Left colon (tissue), 2 donors: ENCODE measurements around the gene PAK6. TPM values are rescaled to one million over a fixed set of nuclear protein-coding genes. Genes with fewer than 3 reads are reported as not detected.
A peak's percentile ranks its signal among the peaks of the same experiment; 100 is the strongest.

Experiments used
- ATAC-seq: fragments of 200-7000 bp; cut with Tn5 transposase; one replicate; pipeline ENCODE4 v1.9.1; 2020; ENCODE audit warnings: mild to moderate bottlenecking, moderate library complexity
- DNase-seq, 2 donors: peaks; one replicate each; pipeline ENCODE4 v3.0.0-alpha.2; 2020
- intact Hi-C, 2 donors: fragments of 100-400 bp; cut with DNase I in 1 of 2; cut with micrococcal nuclease in 1 of 2; formaldehyde crosslinking; loops; one replicate each; pipeline versions ENCODE4 v1.11.2 to v1.14.0; 2022; cut with DNase I, micrococcal nuclease
- long read RNA-seq: library from polyadenylated mRNA; unstranded; transcript quantifications from one replicate; pipeline ENCODE4 v2.0.0, GENCODE V29; 2021
- total RNA-seq, 2 donors: library from RNA; stranded (reverse); fragmentation: NEBNext Ultra II Directional; extraction: Animal tissue kit (Norgen Biotek cat#: 25700); gene quantifications; one replicate each; pipeline ENCODE4 v1.2.1, GENCODE V29; 2021
- donor health status: DM: no; HTN: no; CAD: no.
- donor health status: DM: yes; HTN: yes; CAD: no.

The PAK6 gene
- total RNA-seq, result 1 to 10 TPM; 2.5 to 3.2 TPM
- long read RNA-seq, result 0 reads

DNA sequence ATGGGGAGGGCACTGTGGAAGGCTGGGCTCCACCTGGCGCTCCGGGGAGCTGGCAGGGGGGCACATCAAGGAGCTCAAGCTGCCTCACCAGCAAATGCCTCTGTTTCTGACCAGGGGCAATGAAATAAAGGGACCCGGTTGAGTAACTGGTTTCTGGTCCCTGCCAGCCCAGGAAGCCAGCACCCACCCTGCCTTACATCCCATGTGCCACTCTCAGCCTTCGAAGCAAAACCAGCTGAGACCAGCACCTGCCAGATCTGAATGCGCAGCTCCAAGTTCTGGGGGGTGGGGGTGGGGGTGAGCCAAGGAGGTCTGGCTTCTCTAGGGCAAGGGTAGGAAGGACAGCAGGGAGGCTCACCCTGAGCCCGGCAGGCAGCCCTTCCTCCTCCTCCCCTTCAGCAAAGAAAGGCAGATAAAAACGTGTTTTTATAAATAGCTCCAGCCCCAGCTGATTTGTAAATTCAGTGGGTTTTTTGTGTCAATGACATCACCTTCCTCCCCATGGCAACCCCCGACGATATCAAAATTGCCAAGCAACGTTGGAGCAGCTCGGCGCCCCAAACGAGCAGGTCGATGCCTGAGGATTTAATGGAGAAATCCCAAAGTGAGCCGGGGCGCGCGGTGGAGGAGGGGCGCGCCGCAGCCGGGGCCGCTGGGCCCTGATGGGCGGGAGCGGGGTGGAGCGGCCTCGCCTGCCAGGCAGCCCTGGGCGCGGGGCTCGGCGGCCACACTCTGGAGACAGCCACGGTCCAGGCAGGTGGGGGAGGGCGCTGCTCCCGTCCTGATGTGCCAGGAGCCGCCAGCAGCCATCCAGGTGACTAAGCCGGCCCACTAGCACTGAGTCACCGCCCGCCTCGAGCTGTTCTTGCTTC is at the start of gene PAK6:
TSS of gene PAK6 (plus strand) at position 532 of the 872 bp plus-strand sequence. CDS start 25,723 bp downstream, outside the sequence.
- peak; percentile 85 for ATAC-seq
- DNase-seq, result peak; percentile 49 to 52
- intact Hi-C loops, result no loop called here

DNA sequence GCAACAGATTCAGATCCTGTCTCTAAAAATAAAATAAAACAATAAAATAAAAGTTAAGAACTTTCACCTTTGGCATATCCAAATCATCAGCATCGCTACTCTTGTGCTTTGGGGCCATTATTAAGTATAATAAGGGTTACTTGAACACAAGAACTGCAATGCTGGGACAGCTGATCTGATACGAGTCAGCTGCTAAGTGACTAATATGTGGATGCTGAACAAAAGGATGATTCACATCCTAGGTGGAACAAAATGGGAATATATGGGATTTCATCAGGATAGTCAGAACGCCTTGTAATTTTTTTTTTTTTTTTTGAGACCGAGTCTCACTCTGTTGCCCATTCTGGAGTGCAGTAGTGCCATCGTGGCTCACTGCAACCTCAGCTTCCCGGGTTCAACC is 48.3 kb upstream of the PAK6 start:
- no peak for DNase-seq
- ATAC-seq, result no peak
- intact Hi-C loops, result no loop called here

DNA sequence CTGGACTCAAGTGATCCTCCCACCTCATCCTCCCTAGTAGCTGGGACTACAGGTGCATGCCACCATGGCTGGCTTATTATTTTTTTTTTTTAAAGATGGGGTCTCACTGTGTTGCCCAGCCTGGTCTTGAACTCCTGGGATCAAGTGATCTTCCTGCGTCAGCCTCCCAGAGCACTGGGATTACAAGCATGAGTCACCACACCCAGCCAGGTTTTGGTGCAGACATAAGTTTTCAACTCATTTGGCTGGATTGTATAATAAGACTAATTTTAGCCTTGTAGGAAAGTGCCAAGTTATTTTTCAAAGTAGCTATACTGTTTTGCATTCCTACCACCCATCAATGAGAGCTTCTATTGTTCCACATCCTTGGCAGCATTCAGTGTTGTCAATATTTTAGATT is 45.9 kb upstream of the PAK6 start:
- intact Hi-C loops, result no loop called here
- DNase-seq (no peak), ATAC-seq (no peak)

DNA sequence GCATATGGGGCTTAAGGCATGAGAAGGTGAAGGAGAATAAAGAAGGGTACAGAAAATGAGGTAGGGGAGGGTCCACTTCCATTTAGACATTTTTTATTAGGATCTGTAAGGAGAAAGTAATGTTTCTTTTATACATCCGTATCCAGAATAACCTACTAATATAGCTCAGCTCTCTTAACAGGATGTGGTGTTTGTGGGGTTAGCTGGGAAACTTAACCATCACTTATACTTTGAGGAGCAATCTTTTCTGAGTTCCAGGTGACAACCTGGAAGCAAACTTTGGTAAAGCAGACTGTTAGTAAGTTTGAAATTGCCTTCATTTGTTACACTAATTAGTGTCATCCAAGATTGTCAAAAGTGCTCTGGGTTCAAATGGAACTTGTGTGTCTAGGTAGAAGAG is 41.4 kb upstream of the PAK6 start:
- ATAC-seq (no peak), DNase-seq (no peak)
- intact Hi-C loops, result no loop called here

DNA sequence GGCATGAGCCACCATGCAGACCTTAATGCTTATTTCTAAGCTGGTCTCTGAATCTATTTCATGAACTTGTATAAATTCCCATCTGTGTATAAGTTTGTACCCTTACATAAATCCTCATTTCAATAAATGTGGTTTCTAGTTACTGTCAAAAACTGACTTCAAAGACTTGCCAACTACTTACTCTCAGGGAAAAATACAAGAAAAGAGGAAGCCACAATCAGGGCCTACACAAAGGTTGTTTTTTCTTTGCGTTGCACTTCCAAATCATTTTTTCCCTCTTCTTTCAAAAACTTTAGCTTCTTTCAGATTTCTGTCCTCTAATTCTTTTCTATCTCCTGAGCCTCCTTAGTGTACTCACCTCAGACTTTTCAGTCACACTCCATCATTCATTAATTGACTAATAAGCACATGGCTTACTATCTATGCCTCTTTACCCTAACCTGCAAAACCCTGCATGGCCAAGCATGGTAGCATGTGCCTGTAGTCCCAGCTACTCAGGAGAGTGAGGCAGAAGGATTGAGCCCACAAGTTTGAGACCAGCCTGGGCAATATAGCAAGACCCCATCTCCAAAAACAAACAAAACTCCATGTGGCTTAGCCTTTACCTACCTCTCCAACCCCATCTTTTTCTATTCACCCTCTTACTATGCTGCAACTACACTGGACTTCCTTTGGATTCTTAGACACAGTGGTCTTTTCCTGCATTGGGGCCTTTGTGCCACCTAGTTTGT is 40.3 kb upstream of the PAK6 start:
- intact Hi-C loops, result no loop called here
- DNase-seq, result no peak
- ATAC-seq, result no peak

DNA sequence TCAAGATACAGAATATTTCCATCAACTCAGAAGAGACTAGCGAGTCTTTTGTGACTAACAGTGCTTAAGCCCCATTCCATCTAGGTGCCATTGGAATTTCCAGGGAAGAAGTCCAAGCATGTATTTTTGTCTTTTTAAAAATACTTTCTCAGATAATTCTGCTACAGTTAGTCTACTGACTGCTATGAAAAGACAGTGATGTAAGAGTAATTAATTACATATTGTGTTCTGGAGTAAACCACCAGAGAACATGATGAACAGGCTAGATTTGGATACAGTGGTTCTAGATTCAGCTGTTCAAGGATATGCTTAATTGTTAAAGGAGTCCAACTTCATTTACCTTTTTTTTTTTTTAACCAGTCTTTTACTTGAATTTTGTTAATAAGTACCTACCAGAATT is 34.8 kb upstream of the PAK6 start:
- DNase-seq, result no peak
- intact Hi-C loops, result no loop called here
- no peak for ATAC-seq

DNA sequence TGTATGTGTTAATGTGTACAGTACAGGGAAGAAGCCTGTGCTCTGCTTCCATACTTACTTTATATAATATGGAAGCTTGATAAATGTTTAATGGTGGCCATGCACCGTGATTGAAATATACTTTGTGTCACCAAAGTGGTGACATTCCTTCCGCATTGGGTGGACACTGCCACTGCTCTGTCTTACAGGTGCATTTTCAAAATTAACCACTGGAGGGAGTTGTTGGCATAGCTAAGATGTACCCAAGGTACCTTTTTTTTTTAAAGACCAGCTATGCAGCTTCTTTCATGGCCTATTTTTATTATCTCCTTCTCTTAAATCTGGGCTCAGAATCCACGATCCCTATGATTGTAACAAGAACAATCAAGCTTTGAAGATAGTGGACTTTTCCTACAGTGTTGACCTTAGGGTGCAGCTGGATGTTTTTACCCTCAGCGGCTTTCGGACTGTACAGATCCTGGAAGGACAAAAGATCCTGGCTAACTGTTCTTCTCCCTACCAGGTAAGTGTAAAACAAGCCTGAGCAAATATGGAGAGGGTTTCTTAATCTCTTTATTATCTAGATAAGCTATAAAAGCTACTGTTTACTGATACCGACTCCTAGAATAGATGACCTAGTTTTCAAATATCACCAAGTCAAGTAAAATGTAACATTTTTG is 21.6 kb upstream of the PAK6 start:
- intact Hi-C loops, result loop anchor here in 1 of 2 donors (5.0 to 10.0 kb wide), 2 partner anchors 55 to 102 kb away; no protein-coding TSS in a partner anchor
- ATAC-seq, result peak; percentile 96
- DNase-seq, result peak; percentile 13 to 45

DNA sequence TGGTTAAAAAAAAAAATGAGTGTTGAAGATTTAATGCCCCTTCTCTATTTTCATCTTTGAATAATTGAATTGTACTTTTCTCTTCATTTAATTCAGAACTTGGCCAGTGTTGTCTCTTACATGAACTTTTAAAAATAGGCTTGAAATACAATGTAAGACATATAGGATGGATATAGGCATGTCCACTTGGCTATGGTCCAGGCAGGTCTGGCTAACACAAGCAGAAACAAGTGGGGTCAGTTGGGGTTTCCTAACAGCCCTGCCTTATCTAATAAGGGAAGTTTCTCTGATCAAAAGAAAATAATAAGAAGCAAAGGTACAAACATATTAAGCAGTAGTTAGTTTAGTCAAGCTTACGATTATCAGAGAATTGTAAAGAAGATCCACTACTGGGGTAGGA is 19.1 kb upstream of the PAK6 start:
- intact Hi-C loops, result loop anchor here in 1 of 2 donors (5.0 to 10.0 kb wide), 2 partner anchors 52 to 105 kb away; no protein-coding TSS in a partner anchor
- no peak for ATAC-seq
- DNase-seq, result no peak

DNA sequence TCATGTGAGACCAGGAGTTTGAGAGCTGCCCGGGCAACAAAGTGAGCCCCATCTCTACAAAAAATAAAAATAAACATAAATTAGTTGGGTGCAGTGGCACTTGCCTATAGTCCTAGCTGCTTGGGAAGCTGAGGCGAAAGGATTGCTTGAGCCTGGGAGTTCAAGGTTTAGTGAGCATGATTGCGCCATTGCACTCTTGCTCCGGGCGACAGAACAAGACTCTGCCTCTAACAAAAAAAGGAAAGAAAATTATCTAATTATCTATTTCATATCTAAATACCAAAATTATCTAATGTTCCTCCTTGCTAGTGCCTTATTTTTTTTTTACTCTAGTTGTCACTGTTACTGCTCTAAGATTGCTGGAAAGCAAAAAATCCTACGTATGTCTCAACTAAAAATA is 16.7 kb upstream of the PAK6 start:
- intact Hi-C loops, result no loop called here
- DNase-seq, result no peak
- ATAC-seq, result no peak

DNA sequence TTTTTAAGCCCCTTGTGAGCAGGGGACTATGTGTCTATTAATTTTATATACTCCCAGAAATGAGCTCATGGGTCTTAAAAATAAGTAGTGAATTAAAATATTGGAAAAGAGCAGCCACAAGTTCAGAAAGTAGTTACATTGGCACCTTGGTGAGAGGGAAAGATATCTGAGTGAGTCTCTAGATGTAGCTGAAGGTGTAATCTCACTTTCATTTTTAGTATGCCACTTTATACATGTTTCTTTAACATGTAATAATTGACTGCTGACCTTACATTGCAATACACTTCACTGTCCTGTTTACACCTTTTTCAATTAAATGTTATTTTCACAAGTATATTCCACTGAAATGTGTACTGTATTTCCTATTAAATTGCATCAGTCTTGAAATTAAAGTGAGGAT is 12.1 kb upstream of the PAK6 start:
- intact Hi-C loops, result loop anchor here in 1 of 2 donors (5.0 kb wide), 1 partner anchor 46 kb away; no protein-coding TSS in a partner anchor
- DNase-seq, result no peak
- ATAC-seq, result no peak

DNA sequence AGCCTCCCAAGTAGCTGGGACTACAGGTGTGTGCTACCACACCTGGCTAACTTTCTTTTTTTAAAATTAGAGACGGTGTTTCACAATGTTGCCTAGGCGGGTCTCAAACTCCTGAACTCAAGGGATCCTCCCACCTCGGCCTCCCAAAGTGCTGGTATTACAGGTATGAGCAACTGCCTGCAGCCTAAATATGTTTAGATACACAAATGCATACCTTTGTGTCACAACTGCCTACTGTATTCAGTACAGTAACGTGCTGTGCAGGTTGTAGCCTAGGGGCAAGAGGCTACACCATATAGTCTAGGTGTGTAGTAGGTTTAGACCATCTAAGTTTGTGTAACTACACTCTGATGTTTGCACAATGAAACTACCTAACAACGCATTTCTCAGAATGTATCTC is 9.5 kb upstream of the PAK6 start:
- ATAC-seq, result no peak
- DNase-seq, result no peak
- intact Hi-C loops, result loop anchor here in 1 of 2 donors (5.0 kb wide), 1 partner anchor 43 kb away; no protein-coding TSS in a partner anchor

DNA sequence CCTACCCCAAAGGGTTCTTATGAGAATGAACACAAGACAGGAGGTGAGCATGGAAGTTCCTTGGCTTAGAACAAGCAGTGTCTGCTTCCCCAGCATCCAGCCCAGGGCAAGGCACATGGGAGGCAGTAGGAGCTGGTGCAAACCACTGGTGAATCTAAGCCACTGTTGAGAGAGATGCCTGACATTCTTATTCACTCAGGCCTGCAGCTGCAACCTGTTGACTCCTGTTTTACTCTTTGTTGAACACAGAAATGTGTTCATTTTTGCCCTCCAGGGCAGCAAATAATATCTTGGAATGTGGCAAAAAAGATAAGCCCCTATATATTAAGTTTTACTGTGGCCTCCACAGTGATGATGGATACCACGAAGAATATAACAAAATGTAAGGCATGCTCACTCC is 8.9 kb upstream of the PAK6 start:
- intact Hi-C loops, result loop anchor here in 1 of 2 donors (5.0 kb wide), 1 partner anchor 42 kb away; no protein-coding TSS in a partner anchor
- ATAC-seq (no peak), DNase-seq (no peak)

DNA sequence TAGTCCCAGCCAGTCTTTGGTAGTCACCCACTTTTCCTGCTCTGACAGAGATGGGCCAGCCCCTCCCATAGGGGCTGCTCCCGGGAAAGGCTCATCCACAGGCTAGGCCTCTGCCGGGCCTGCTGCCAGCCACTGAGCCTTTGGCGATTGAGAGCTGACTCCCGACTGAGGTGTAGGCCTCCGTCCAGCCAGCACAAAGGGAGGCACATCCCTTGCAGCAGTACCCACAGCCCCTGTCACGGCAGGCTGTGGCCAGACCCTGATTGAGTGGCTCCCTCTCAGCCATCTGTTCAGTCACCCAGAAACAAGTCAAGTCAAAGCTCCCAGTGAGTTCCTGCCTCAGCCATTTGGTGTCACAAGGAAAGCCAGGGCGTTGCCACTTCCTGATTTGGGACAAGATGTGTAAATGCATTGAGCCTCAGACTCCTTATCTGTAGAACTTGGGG is 6.2 kb upstream of the PAK6 start:
- peak; percentile 60 for ATAC-seq
- intact Hi-C loops, result no loop called here
- DNase-seq, result peak in 1 of 2 donors; percentile 35

DNA sequence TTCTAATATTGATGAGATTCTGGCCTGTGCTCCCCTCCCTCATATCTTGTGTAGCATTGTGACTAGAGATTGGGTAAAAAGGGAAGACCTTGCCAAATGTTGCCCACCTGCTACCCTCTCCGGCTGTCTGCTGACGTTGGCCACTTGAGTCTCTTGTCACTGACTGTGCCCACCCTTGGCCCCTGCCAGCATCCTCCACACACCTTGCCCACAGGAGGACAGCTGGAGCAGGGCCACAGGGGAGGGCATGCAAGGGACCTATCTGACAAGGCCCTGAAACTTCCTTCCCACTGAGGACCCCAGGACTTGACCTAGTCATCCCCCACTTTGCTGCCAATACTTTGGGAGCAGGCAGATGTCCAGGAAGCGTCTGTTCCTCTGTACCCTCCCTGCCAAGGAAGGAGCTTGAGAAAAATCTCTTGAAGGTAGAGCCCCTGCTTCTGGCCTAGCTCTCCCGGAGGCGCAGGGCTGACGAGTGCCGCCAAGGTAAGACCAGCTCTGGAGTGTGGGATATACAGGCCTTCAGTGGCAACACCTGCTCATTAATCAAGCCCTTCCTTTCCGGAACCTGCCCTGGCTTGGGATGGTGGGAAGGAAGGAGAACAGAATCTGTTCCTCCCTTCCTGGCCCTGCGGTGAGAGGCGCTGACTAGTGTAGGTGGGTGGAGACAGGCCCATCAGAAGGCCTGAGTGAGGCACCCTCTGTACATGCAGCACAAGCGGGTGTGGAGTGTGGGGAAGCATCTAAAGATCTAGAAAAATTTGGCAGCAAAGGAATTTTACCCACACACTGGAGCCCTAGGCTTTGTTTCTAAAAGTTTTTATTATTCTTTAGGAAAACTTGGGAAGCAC is 4.9 kb upstream of the PAK6 start:
- intact Hi-C loops, result no loop called here
- DNase-seq (no peak), ATAC-seq (no peak)

DNA sequence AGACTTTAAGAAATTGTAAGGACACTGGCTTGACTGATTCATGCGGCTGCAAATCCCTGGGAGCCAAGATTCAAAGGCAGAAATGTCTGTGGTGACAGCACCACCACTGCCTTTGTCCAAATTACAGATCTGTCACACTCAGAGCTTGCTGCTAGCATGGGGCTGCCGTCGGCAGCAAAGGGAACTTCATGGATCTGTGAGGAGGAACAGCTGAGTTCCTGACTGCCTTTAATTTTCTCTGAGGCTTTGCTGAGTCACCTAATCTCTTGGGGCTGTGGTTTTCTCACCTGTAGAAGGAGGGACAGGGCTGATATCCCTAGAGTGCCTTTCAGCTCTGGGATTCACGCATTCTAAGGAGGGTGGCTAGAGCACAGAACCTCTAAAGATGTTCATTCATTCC is 4.1 kb upstream of the PAK6 start:
- no peak for DNase-seq
- intact Hi-C loops, result no loop called here
- no peak for ATAC-seq

DNA sequence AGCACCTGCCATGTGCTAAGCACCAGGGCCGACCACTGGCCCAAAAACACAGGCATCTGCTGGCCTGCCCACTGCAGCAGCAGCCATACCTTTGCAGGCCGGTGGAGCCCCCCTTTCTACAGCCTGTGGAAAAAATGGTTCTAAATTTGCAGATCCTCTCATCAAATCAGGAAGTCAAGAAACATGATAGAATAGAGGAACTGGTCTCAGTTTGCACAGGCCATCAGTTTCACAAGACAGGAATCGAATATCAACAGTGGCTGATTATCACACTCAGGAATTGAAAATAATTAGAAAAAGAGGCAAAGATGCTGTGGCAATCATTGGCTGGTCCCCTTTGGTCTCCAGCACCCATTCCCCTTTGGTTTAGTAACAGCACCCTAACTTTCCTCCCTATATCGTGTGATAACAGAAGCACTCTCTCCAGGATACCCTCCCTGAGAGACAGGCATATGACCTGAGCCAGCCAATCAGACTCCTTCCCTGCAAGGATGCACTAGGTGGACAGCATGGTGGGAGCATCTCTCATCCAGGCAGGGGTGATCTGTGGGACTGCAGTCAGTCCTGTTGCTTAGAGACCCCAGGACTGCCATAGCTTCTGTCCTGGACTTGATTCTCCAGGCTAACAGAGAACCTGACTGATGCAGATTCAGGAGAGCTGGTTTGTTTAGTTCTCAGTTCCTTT is 3.5 kb upstream of the PAK6 start:
- no peak for ATAC-seq
- no peak for DNase-seq
- intact Hi-C loops, result no loop called here

DNA sequence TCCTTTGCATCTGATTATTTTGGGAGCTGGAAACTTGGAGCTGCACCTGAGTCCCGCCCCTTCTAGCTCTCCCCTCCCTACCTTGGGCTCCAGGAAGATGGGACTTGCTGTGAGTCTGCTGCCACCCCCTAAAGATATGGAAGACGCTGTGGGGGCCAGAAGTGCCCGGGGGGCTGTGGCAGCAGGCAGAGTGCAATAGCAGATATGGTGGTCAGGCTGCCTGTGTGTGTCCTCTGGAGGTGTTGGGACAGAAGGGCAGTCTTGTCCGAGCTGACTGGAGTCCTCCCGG is 485 bp downstream of the PAK6 start:
- intact Hi-C loops, result no loop called here
- no peak for DNase-seq

More for the DNA sequence above, 485 bp downstream of the PAK6 start:
- ATAC-seq, result no peak
